H1 (cell line): ENCODE data around the gene IDI1. TPM values are rescaled to one million over a fixed set of nuclear protein-coding genes. Genes with fewer than 3 reads are reported as not detected.

Experiments
- CTCF ChIA-PET: fragments of 300-600 bp; sonication (Branson Sonifier 250); formaldehyde crosslinking; loops from one replicate; lab custom pipeline; 2021; ENCODE audit not compliant: partially characterized antibody; lab: Charles Lee
- POLR2A ChIA-PET: fragments of 300-600 bp; sonication (Branson Sonifier 250); formaldehyde crosslinking; loops from one replicate; lab custom pipeline; 2021; ENCODE audit warnings: inconsistent platforms; ENCODE audit not compliant: partially characterized antibody; lab: Charles Lee
- DNase-seq, 2 experiments: peaks; one replicate each; pipeline versions ENCODE4 v3.0.0 to v3.0.0-alpha.2; 2010 to 2022; ENCODE audit warnings: low spot score in 2 of 2, low read depth in 1 of 2, mixed read lengths in 1 of 2
- FAIRE-seq: peaks from 2 replicates; lab custom pipeline; 2011; peaks lifted over from hg19 to GRCh38; lab: Jason Lieb, UNC
- H2AFZ ChIP-seq: 2 replicates; pipeline ENCODE4 v1.8.1; 2012; ENCODE audit warnings: low read length, inconsistent platforms
- H2AK5ac ChIP-seq: 2 replicates; pipeline ENCODE4 v1.6.1; 2013; ENCODE audit warnings: low read depth, low read length
- H2BK120ac ChIP-seq: replicated peaks from 2 replicates; pipeline ENCODE3; 2013; ENCODE audit warnings: low read depth, low read length, inconsistent platforms
- H2BK12ac ChIP-seq: 2 replicates; pipeline ENCODE4 v1.6.1; 2013; ENCODE audit warnings: low read depth, low read length
- H2BK15ac ChIP-seq: 2 replicates; pipeline ENCODE4 v1.6.1; 2013; ENCODE audit warnings: low read length
- H2BK20ac ChIP-seq: 2 replicates; pipeline ENCODE4 v1.6.1; 2013; ENCODE audit warnings: low read length
- H2BK5ac ChIP-seq: 2 replicates; pipeline ENCODE4 v1.6.1; 2013; ENCODE audit warnings: low read depth, low read length
- H3K14ac ChIP-seq: 2 replicates; pipeline ENCODE4 v1.6.1; 2013; ENCODE audit warnings: inconsistent platforms; ENCODE audit not compliant: insufficient read length
- H3K18ac ChIP-seq: 2 replicates; pipeline ENCODE4 v1.6.1; 2013; ENCODE audit warnings: low read length; ENCODE audit errors: extremely low read depth
- H3K23ac ChIP-seq: 2 replicates; pipeline ENCODE4 v1.6.1; 2013; ENCODE audit warnings: inconsistent platforms; ENCODE audit not compliant: insufficient read length
- H3K23me2 ChIP-seq: 2 replicates; pipeline ENCODE4 v1.6.1; 2013; ENCODE audit warnings: low read depth, low read length
- H3K27ac ChIP-seq: 2 replicates; pipeline ENCODE4 v1.6.1; 2011; ENCODE audit warnings: low read depth, low read length, inconsistent platforms
- H3K27me3 ChIP-seq, 4 experiments: replicated peaks in 1 of 4; 1 replicate in 1 of 4; 2 replicates in 3 of 4; pipeline versions ENCODE4 v1.6.1 to v1.8.1; 2011 to 2013; ENCODE audit warnings: low read length in 3 of 4, mild to moderate bottlenecking in 3 of 4, inconsistent platforms in 2 of 4, mixed read lengths in 2 of 4, moderate library complexity in 1 of 4; ENCODE audit not compliant: control insufficient read depth in 3 of 4, insufficient read depth in 3 of 4; ENCODE audit errors: extremely low read depth in 1 of 4
- H3K36me3 ChIP-seq, 4 experiments: 2 replicates each; pipeline versions ENCODE4 v1.6.1 to v1.8.1; 2011 to 2013; ENCODE audit warnings: mild to moderate bottlenecking in 4 of 4, low read length in 3 of 4, moderate library complexity in 2 of 4, control low read depth in 1 of 4, inconsistent platforms in 1 of 4; ENCODE audit not compliant: insufficient read depth in 4 of 4, control insufficient read depth in 2 of 4
- H3K4ac ChIP-seq: replicated peaks from 2 replicates; pipeline ENCODE3; 2013; ENCODE audit warnings: low read length, low read depth, mixed read lengths, inconsistent platforms; ENCODE audit not compliant: insufficient read length
- H3K4me1 ChIP-seq, 4 experiments: replicated peaks in 1 of 4; 1 replicate in 1 of 4; 2 replicates in 3 of 4; pipeline versions ENCODE4 v1.6.1 to v1.8.1; 2011 to 2013; ENCODE audit warnings: low read length in 3 of 4, inconsistent platforms in 2 of 4, mixed read lengths in 1 of 4; ENCODE audit not compliant: insufficient read depth in 4 of 4, control insufficient read depth in 3 of 4
- H3K4me2 ChIP-seq, 2 experiments: 2 replicates each; pipeline versions ENCODE4 v1.6.1 to v1.8.1; 2011 to 2013; ENCODE audit warnings: low read depth in 2 of 2, low read length in 2 of 2, control low read depth in 1 of 2, inconsistent platforms in 1 of 2, mild to moderate bottlenecking in 1 of 2; ENCODE audit not compliant: insufficient read depth in 1 of 2
- H3K4me3 ChIP-seq, 4 experiments: fragments of 200-600, 300-600 bp in 1 of 4; sonication (generic), shearing (Covaris generic), sonication (Bioruptor Twin) in 1 of 4; 2 replicates each; pipeline versions ENCODE4 v1.5.1 to v1.8.1; 2011 to 2016; ENCODE audit warnings: low read length in 4 of 4, low read depth in 3 of 4, control low read depth in 2 of 4, inconsistent platforms in 2 of 4, mild to moderate bottlenecking in 2 of 4, mixed read lengths in 1 of 4, moderate library complexity in 1 of 4; ENCODE audit not compliant: insufficient read depth in 2 of 4; ENCODE audit errors: extremely low read depth in 1 of 4
- H3K56ac ChIP-seq: replicated peaks from 2 replicates; pipeline ENCODE3; 2013; ENCODE audit warnings: low read depth, mild to moderate bottlenecking, mixed read lengths, low read length, inconsistent platforms; ENCODE audit not compliant: insufficient read length
- H3K79me1 ChIP-seq: 2 replicates; pipeline ENCODE4 v1.6.1; 2013; ENCODE audit warnings: low read depth, low read length, control low read depth
- H3K79me2 ChIP-seq, 2 experiments: 2 replicates each; pipeline versions ENCODE4 v1.6.1 to v1.8.1; 2012 to 2013; ENCODE audit warnings: low read length in 2 of 2, mild to moderate bottlenecking in 2 of 2, inconsistent platforms in 1 of 2; ENCODE audit not compliant: insufficient read depth in 2 of 2, control insufficient read depth in 1 of 2
- H3K9ac ChIP-seq, 4 experiments: replicated peaks in 1 of 4; 1 replicate in 1 of 4; 2 replicates in 3 of 4; pipeline versions ENCODE4 v1.6.1 to v1.8.1; 2011 to 2013; ENCODE audit warnings: low read depth in 3 of 4, low read length in 3 of 4, control low read depth in 2 of 4, mild to moderate bottlenecking in 2 of 4, moderate library complexity in 2 of 4, inconsistent platforms in 1 of 4; ENCODE audit errors: extremely low read depth in 1 of 4
- H3K9me3 ChIP-seq, 2 experiments: 2 replicates each; pipeline versions ENCODE4 v1.6.1 to v1.8.1; 2012 to 2013; ENCODE audit warnings: mild to moderate bottlenecking in 2 of 2, moderate library complexity in 2 of 2, control low read depth in 1 of 2, inconsistent platforms in 1 of 2, low read depth in 1 of 2, low read length in 1 of 2, mixed read lengths in 1 of 2; ENCODE audit not compliant: insufficient read depth in 2 of 2
- H4K20me1 ChIP-seq, 2 experiments: replicated peaks in 1 of 2; 2 replicates each; pipeline versions ENCODE3 to v1.8.1; 2011 to 2013; ENCODE audit warnings: inconsistent platforms in 2 of 2, low read length in 2 of 2, mild to moderate bottlenecking in 1 of 2; ENCODE audit not compliant: insufficient read depth in 2 of 2, control insufficient read depth in 1 of 2
- H4K5ac ChIP-seq: 2 replicates; pipeline ENCODE4 v1.6.1; 2013; ENCODE audit warnings: low read length, low read depth, mixed read lengths, inconsistent platforms; ENCODE audit not compliant: insufficient read length
- H4K8ac ChIP-seq: 2 replicates; pipeline ENCODE4 v1.8.0; 2013; ENCODE audit warnings: mild to moderate bottlenecking, moderate library complexity, low read length, inconsistent platforms; ENCODE audit not compliant: insufficient read depth; ENCODE audit errors: extremely low read depth
- H4K91ac ChIP-seq: replicated peaks from 2 replicates; pipeline ENCODE3; 2013; ENCODE audit warnings: low read length, mixed read lengths, inconsistent platforms; ENCODE audit not compliant: insufficient read length
- CBX5 ChIP-seq: fragments of 300-800, 300-1000 bp; sonication (generic); IDR thresholded peaks from 2 replicates; pipeline ENCODE4 v1.7.1; 2016; ENCODE audit warnings: antibody characterized with exemption, low read length, low read depth
- CEBPB ChIP-seq: IDR thresholded peaks from 2 replicates; pipeline ENCODE4 v1.6.1; 2012; ENCODE audit warnings: low read depth, low read length
- CHD2 ChIP-seq: IDR thresholded peaks from 2 replicates; pipeline ENCODE4 v1.6.1; 2012; ENCODE audit warnings: low read length, improper control_type of control experiment
- CTBP2 ChIP-seq: IDR thresholded peaks from 2 replicates; pipeline ENCODE4 v1.7.0; 2011; ENCODE audit warnings: borderline replicate concordance, mild to moderate bottlenecking, moderate library complexity, mixed read lengths, low read length; ENCODE audit not compliant: insufficient read depth, insufficient read length
- EP300 ChIP-seq, 2 experiments: IDR thresholded peaks; 1 replicate in 1 of 2; 2 replicates in 1 of 2; pipeline ENCODE4 v1.6.1; 2011 to 2012; ENCODE audit warnings: low read depth in 2 of 2, low read length in 2 of 2, mild to moderate bottlenecking in 2 of 2, borderline replicate concordance in 1 of 2, inconsistent platforms in 1 of 2, moderate library complexity in 1 of 2
- GTF2F1 ChIP-seq: IDR thresholded peaks from 2 replicates; pipeline ENCODE4 v1.6.1; 2012; ENCODE audit warnings: low read depth, low read length, improper control_type of control experiment, borderline replicate concordance
- KDM4A ChIP-seq: IDR thresholded peaks from one replicate; pipeline ENCODE4 v1.7.1; 2012; ENCODE audit warnings: low read depth, mild to moderate bottlenecking, moderate library complexity, low read length, inconsistent platforms; ENCODE audit not compliant: severe bottlenecking
- POLR2A ChIP-seq, 2 experiments: IDR thresholded peaks; 1 replicate in 1 of 2; 2 replicates in 1 of 2; pipeline ENCODE4 v1.6.1; 2011; ENCODE audit warnings: low read depth in 2 of 2, low read length in 2 of 2, mild to moderate bottlenecking in 2 of 2; ENCODE audit errors: control extremely low read depth in 1 of 2
- RNF2 ChIP-seq: fragments of 200-900, 300-1000 bp; sonication (generic); IDR thresholded peaks from 2 replicates; pipeline ENCODE4 v1.7.1; 2016; ENCODE audit warnings: borderline replicate concordance, low read depth, mild to moderate bottlenecking, antibody characterized with exemption, low read length; ENCODE audit not compliant: poor library complexity, severe bottlenecking; ENCODE audit errors: missing control alignments
- SP4 ChIP-seq: IDR thresholded peaks from 2 replicates; pipeline ENCODE4 v1.6.1; 2012; ENCODE audit warnings: low read length, inconsistent platforms
- USF2 ChIP-seq: IDR thresholded peaks from 2 replicates; pipeline ENCODE4 v1.6.1; 2011; ENCODE audit warnings: low read length, improper control_type of control experiment
- WGBS, 2 experiments: shearing (Covaris generic) in 1 of 2; methylation state at CpG; one replicate each; pipeline versions ENCODE4 v1.1.6 to v1.1.7; 2013 to 2015; ENCODE audit warnings: low lambda C conversion rate in 2 of 2, mixed read lengths in 2 of 2, inconsistent platforms in 1 of 2, low coverage in 1 of 2, missing lambda C conversion rate in 1 of 2; ENCODE audit not compliant: insufficient replicate concordance in 2 of 2, insufficient coverage in 1 of 2, insufficient read length in 1 of 2; ENCODE audit errors: extremely low coverage in 1 of 2, missing lambda C conversion rate in 1 of 2; 5-methylcytosine and 5-hydroxymethylcytosine counted together
- polyA plus RNA-seq, 7 experiments: library from polyadenylated mRNA; depleted of rRNA in 3 of 7; stranded (reverse) in 5 of 7; unstranded in 2 of 7; fragments of >200 nt in 5 of 7; fragments of 200-250 nt in 2 of 7; gene quantifications; 1 replicate in 5 of 7; 2 replicates in 1 of 7; 4 replicates in 1 of 7; pipeline versions ENCODE4 v1.2.1 to v1.2.3, GENCODE V29; 2011 to 2013; ENCODE audit warnings: missing spikeins in 2 of 7, mixed read lengths in 2 of 7
- total RNA-seq: library from RNA; stranded (reverse); fragmentation: NEBNext Ultra II Directional; extraction: Animal tissue kit (Norgen Biotek cat#: 25700); gene quantifications from 2 replicates; pipeline ENCODE4 v1.2.1, GENCODE V29; 2021

IDI1 gene
- total and polyA plus RNA-seq, 2 of the 8 experiments (the other 6 are each of a cell fraction or from before 2014, with no cell fraction given): 35.3 to 56.6 TPM

GRCh38 chr10:1086787-1087186, 37.9 kb upstream of the IDI1 start:
- no peaks in the 10 kb centered on the region for H3K9me3 ChIP-seq
- no peak overlapping the region for H3K56ac ChIP-seq
- no peak overlapping the region for H3K4me3 ChIP-seq
- TF ChIP-seq CTBP2 (no peak), RNF2 (no peak), CHD2 (no peak), EP300 (IDR thresholded peaks at IDR 0.05; ENCODE audit: borderline replicate concordance in 1 of 2, low read depth in 2 of 2, low read length in 2 of 2) (no peak), GTF2F1 (no peak), SP4 (no peak), POLR2A (IDR thresholded peaks at IDR 0.05; ENCODE audit: control extremely low read depth in 1 of 2, low read depth in 2 of 2, low read length in 2 of 2) (no peak), USF2 (no peak), CBX5 (no peak), CEBPB (no peak), KDM4A (no peak)
- H3K9ac ChIP-seq: no peak overlapping the region
- H3K14ac ChIP-seq: no peak overlapping the region
- H2BK120ac ChIP-seq: no peak overlapping the region
- no peak overlapping the region for H3K23ac ChIP-seq
- FAIRE-seq (no peak), DNase-seq (no peak)
- no peak overlapping the region for H3K18ac ChIP-seq
- H3K36me3 ChIP-seq: peaks cover 10 to 34% (median 25%) of the 10 kb centered on the region in 4 experiments; a peak in 7 of 8 replicates
- H2BK15ac ChIP-seq: no peak overlapping the region
- H4K20me1 ChIP-seq: peaks cover 0 to 7% of the 10 kb centered on the region in 2 experiments
- no peak overlapping the region for H3K4ac ChIP-seq
- no peak overlapping the region for H2AK5ac ChIP-seq
- H3K27ac ChIP-seq: no peak overlapping the region
- H3K27me3 ChIP-seq: no peaks in the 10 kb centered on the region
- H2BK12ac ChIP-seq: no peak overlapping the region
- no peak overlapping the region for H3K4me2 ChIP-seq
- H2BK20ac ChIP-seq: no peak overlapping the region
- H3K4me1 ChIP-seq: no peaks in the 10 kb centered on the region
- H4K8ac ChIP-seq: no peak overlapping the region; the same call in 1 of the 2 replicates
- CTCF ChIA-PET: interaction anchor here (0.9 to 3.1 kb wide), 5 partner anchors 10 to 23 kb away, joined by 4 to 11 read pairs (median 5); no protein-coding TSS in a partner anchor
- no peak overlapping the region for H4K91ac ChIP-seq
- no peaks in the 10 kb centered on the region for H3K79me2 ChIP-seq
- no peaks in the 10 kb centered on the region for H3K23me2 ChIP-seq
- no peak overlapping the region for H4K5ac ChIP-seq
- no peaks in the 10 kb centered on the region for H3K79me1 ChIP-seq
- no peak overlapping the region for H2AFZ ChIP-seq
- WGBS, 2 experiments: 93% methylated on average over 13 of the region's 13 CpGs; no CpG with 5 or more reads in 1 of the 2 experiments
- POLR2A ChIA-PET: interaction anchor here (1.2 kb wide), 1 partner anchor 23 kb away, joined by 3 read pairs; no protein-coding TSS in a partner anchor
- no peak overlapping the region; the same call in 1 of the 2 replicates for H2BK5ac ChIP-seq
